ENCODE data around the gene ARPIN. TPM values are rescaled to one million over a fixed set of nuclear protein-coding genes. Genes with fewer than 3 reads are reported as not detected.
A peak's percentile ranks its signal among the peaks of the same experiment; 100 is the strongest.
"Not testable (repeated sequence)": the region's sequence is repeated elsewhere in the genome, so short reads cannot be mapped to it uniquely, and the experiment has no call there.

Gene ARPIN
- total and polyA plus RNA-seq, 7 donors, result 3.5 to 10.3 (median 8.9) TPM

- H3K36me3 ChIP-seq (ENCODE audit: insufficient read depth in 1 of 2, low read depth in 1 of 2), result peaks cover 12 to 70% of the 10 kb centered on the region in 2 donors
- H3K9me3 ChIP-seq, result no peaks in the 10 kb centered on the region
- 28 to 31% (median 29%) methylated on average over 10 of the region's 10 CpGs for WGBS, 3 donors
- H3K27me3 ChIP-seq (ENCODE audit: insufficient read depth in 3 of 3, low read length in 2 of 3), result no peaks in the 10 kb centered on the region
- peak; percentile 94 for TF ChIP-seq CTCF (IDR thresholded peaks at IDR 0.05)
- ATAC-seq, result peak; percentile 92 to 96 (median 95)
- peak; percentile 79 to 90 for DNase-seq
- peaks cover 6% of the 10 kb centered on the region for H3K4me1 ChIP-seq
- no peak overlapping the region for H3K27ac ChIP-seq
- no peak overlapping the region for H3K4me3 ChIP-seq
- intact Hi-C loops (cut with DNase I), result loop anchor here (2.0 to 5.0 kb wide), 2 partner anchors 114 to 133 kb away; no protein-coding TSS in a partner anchor
These were observed 37.7 kb downstream of the ARPIN start for GRCh38 chr15:89874926-89875564.

- H3K9me3 ChIP-seq, result no peaks in the 10 kb centered on the region
- no peak for TF ChIP-seq CTCF (IDR thresholded peaks at IDR 0.05)
- DNase-seq, result no peak
- no peak overlapping the region for H3K27ac ChIP-seq
- H3K4me3 ChIP-seq, result no peak overlapping the region
- no peaks in the 10 kb centered on the region for H3K27me3 ChIP-seq (ENCODE audit: insufficient read depth in 3 of 3, low read length in 2 of 3)
- H3K4me1 ChIP-seq, result peaks cover 6% of the 10 kb centered on the region
- H3K36me3 ChIP-seq (ENCODE audit: insufficient read depth in 1 of 2, low read depth in 1 of 2), result peaks cover 9 to 47% of the 10 kb centered on the region in 2 donors
- no peak for ATAC-seq
- 86 to 96% (median 87%) methylated on average over 4 of the region's 4 CpGs for WGBS, 3 donors
- intact Hi-C loops (cut with DNase I), result no loop called here
These were observed 42.0 kb downstream of the ARPIN start for GRCh38 chr15:89870688-89871288.

GRCh38 chr15:89870006-89870405, 42.7 kb downstream of the ARPIN start:
- Histone ChIP-seq H3K36me3 (ENCODE audit: insufficient read depth in 1 of 2, low read depth in 1 of 2) (peaks cover 9 to 47% of the 10 kb centered on the region in 2 donors), H3K27ac (no peak overlapping the region), H3K9me3 (no peaks in the 10 kb centered on the region), H3K27me3 (ENCODE audit: insufficient read depth in 3 of 3, low read length in 2 of 3) (no peaks in the 10 kb centered on the region), H3K4me3 (no peak overlapping the region), H3K4me1 (peaks cover 8% of the 10 kb centered on the region)
- ATAC-seq (no peak), DNase-seq (no peak)
- 93 to 94% (median 93%) methylated on average over 5 of the region's 5 CpGs for WGBS, 3 donors
- intact Hi-C loops (cut with DNase I), result no loop called here
- no peak for TF ChIP-seq CTCF (IDR thresholded peaks at IDR 0.05)

GRCh38 chr15:89869490-89869889, 43.3 kb downstream of the ARPIN start:
- H3K27ac ChIP-seq; intact Hi-C loops (cut with DNase I); DNase-seq; H3K4me3 ChIP-seq; ATAC-seq; H3K27me3 ChIP-seq (ENCODE audit: insufficient read depth in 3 of 3, low read length in 2 of 3); H3K9me3 ChIP-seq; H3K4me1 ChIP-seq: not testable (repeated sequence)
- peaks cover 9 to 49% of the 10 kb centered on the region in 2 donors for H3K36me3 ChIP-seq (ENCODE audit: insufficient read depth in 1 of 2, low read depth in 1 of 2)
- 94 to 97% (median 97%) methylated on average over 9 of the region's 9 CpGs for WGBS, 3 donors

- intact Hi-C loops (cut with DNase I), result no loop called here
- no peak for TF ChIP-seq CTCF (IDR thresholded peaks at IDR 0.05)
- no peak for DNase-seq
- no peaks in the 10 kb centered on the region for H3K27me3 ChIP-seq (ENCODE audit: insufficient read depth in 3 of 3, low read length in 2 of 3)
- peaks cover 9% of the 10 kb centered on the region for H3K4me1 ChIP-seq
- peaks cover 3 to 65% of the 10 kb centered on the region in 2 donors for H3K36me3 ChIP-seq (ENCODE audit: insufficient read depth in 1 of 2, low read depth in 1 of 2)
- peak in 2 of 4 donors; percentile 43 to 59 for ATAC-seq
- H3K27ac ChIP-seq, result no peak overlapping the region
- no peaks in the 10 kb centered on the region for H3K9me3 ChIP-seq
- WGBS, 3 donors, result 77 to 86% (median 83%) methylated on average over 3 of the region's 3 CpGs
- no peak overlapping the region for H3K4me3 ChIP-seq
These were observed 47.6 kb downstream of the ARPIN start for GRCh38 chr15:89864958-89865739.
